ENCODE data around the gene NDUFB4.

The NDUFB4 gene

DNA sequence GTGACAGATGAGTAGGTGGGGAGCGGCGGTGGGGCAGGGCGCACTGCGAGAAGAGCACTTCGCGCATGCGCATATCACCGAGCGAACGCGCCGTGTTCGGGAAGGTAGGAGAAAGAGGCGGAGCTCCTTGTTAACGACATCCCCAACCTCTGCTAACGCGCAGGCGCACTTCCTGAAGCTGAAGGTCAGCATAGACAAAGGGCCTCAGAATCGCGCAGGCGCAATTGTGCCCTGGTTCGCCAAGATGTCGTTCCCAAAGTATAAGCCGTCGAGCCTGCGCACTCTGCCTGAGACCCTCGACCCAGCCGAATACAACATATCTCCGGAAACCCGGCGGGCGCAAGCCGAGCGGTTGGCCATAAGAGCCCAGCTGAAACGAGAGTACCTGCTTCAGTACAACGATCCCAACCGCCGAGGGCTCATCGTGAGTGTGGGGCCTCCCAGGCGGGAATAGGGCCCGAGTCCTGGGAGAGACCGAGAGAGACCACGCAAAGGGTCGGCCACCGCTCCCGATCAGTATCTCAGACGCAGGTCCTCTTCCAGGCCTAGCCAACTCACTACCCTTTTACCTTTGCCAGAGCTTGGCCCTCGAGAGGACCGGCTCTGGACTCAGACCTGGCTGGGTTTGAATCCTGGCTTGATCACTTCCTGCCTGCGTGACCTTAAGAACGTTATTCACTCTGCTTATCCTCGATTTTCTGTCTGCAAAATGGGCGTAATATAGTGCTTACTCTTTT is at the start of gene NDUFB4:
Gene NDUFB4 (plus strand): TSS at position 221 of the 737 bp plus-strand sequence. CDS start 24 bp downstream, at position 245.
- DNase-seq (ENCODE audit: low spot score): peak; percentile 97

DNA sequence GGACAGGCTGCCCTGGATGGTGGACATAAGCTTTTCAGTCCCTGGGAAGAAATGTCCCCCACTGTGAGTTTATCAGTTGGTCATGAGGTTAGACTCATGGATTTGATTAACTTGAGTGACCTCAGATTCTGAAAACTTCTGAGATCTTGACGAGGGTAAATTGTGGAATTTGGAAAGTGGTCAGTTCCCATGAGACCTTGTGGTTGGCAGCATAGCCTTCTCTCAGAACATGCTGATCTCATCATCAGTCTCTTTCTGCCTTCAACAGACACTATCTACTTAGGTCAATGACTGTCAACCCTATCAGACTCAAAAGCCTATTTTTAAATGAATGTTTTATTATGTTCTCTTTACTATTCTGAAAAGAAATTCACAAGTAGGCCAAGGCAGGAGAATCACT is 45.6 kb upstream of the NDUFB4 start:
- no peak for DNase-seq (ENCODE audit: low spot score)

DNA sequence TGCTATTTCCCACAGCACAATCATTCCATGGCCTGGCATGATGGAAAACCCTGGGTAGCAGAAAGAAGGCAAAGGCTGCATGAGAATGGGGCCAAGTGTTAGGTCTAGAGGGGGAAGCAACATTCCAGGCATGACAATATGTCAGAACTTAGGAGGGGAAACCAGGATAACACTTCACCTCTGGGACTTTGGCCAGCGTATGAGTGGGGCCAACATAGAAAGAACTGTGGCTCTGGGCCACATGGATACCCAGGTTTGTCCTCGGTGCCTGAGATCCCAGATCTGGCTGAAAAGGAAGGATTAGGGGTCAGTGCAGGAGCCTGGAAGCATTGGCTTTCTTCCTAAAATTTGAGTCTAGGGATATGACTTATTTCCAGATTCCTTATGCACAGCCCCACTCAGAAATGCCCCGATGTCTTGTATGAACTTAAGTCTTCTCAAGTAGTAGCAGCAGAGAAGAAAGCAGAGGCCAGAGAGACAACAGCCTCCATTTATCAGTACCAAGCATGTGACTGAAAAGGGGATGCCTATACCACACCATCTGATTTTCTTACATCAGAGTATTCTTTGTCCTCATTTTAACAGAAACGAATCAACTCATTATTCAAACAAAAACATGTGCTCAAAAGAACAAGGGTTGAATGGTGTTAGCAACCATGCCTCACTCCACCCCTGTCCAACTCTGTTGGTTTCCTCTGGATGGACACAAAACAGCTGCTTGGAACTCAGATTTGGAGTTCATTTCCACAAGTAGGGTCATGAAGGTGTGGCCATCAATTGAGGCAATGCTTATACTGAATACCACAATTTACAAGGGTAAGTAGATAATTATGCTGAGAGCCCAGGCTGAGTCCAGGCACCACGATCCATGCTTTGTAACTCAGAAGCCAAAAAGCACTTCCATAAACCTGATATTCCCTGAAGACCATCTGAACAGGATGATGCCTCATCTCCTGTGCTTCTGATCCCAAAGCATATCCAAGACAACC is 43.7 kb upstream of the NDUFB4 start:
- no peak for DNase-seq (ENCODE audit: low spot score)

DNA sequence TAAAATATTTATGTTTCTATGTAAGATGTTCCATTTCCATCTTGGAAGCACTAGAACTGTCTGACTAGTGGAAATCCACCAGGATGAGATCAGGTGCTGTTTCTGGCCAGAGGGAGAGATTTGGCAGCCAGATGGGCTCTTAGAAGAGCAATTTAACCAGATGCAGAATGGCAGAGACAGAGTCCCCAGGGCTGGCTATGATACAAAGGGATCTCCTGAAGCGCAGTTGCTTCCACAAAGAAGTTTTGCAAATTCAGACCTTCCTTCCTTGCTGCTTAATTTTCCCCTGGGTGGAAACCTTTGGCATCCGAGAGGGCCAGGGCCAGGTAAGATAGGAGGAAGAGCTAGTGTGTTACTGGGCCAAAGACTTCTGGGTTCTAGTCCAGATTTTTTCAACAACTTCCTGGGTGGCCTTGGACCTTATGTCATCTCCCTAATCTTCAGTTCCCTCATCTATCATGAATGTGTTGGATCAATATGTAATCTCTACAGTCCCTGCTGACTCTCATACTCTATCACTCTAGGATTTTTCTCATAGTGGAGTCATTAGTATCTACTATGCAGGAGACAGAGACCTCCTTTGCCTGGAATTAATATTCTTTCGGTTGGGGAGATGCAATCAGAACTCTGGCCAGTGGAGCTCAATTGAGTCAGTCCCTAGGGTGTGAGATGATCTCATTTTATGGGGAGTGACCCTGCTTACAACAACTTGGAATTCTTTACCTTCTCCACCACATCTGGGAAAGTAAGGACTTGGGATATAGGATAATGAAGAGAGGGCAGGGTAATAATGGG is 41.1 kb upstream of the NDUFB4 start:
- DNase-seq (ENCODE audit: low spot score): no peak

DNA sequence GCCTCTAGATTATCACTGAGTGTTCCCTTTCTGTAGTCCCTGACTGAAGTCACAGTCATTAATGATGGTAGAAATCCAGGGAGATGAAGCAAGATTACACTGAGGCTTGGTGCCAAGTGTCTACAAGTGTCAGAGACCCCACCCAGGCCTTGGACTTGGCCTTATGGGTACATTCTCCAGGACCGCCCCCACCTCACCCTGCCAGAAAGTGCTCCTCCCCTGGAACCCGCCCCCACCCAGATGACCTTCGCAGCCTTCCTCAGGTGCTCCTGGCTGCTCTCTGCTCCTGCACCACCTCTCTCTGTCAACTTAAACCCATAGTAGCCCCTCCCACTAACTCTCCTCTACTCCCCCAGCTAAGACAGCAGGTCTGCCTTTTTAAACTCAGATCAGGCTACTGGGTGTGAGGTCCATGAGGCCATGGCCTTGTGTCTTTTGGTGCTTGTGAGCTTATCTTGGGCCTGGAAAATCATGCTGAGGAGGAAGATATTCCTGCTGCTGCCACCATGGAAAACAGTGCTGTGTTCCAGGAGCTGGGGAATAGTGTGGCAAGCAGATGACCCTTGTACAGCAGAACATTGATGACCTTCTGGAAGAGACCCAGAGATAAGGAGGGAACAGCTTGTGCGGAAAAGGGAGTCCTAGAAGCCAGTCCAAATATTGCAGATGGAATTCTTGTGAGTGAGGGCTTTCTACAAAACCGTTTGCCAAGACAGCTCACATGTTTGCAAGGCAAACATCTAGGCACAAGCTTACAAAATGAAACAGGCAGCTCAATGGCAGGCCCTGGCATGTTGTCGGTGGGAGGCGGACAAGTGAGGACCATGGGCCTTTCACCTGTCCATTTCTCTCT is 40.3 kb upstream of the NDUFB4 start:
- DNase-seq (ENCODE audit: low spot score): no peak

DNA sequence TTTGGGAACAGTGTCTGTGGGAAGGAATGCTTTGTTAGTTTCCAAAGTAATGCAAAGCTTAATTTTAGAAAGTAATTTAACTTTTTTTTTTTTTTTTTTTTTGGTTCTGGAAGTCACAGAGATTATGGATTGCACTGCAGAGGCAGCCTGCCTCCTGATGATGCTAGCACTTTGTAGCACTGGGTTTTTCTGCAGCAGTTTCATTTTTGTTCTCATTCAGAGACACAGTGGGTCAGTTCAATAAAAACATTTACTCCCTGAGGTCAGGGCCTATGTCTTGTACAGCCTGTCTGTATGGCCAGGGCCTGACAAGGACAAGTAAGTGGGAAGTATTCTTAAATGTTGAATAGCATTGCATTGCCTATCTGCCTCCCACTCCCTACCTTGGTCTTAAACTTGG is 39.0 kb upstream of the NDUFB4 start:
- no peak for DNase-seq (ENCODE audit: low spot score)

DNA sequence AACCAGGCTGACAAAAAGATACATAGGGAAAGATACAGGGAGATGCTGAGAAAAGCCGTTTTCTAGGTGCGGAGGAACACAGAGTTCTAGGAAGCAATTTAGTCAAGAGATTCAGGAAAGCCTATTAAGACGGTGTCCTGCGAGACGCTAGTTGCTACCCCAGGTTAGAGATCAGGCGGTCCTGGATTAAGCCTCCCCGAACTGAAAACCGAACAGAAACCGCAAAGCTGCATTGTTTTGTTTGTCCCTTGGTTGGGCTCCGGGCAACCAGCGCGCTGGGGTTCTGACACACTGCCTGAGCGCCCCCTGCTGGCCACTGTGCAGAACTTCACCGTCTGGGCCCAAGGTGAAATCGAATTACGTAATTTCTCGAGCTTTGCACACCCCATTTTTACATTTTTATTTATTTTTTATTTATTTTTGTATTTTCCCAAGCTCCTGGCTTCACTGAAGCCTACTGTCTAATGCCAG is 37.3 kb upstream of the NDUFB4 start:
- peak; percentile 93 for DNase-seq (ENCODE audit: low spot score)

DNA sequence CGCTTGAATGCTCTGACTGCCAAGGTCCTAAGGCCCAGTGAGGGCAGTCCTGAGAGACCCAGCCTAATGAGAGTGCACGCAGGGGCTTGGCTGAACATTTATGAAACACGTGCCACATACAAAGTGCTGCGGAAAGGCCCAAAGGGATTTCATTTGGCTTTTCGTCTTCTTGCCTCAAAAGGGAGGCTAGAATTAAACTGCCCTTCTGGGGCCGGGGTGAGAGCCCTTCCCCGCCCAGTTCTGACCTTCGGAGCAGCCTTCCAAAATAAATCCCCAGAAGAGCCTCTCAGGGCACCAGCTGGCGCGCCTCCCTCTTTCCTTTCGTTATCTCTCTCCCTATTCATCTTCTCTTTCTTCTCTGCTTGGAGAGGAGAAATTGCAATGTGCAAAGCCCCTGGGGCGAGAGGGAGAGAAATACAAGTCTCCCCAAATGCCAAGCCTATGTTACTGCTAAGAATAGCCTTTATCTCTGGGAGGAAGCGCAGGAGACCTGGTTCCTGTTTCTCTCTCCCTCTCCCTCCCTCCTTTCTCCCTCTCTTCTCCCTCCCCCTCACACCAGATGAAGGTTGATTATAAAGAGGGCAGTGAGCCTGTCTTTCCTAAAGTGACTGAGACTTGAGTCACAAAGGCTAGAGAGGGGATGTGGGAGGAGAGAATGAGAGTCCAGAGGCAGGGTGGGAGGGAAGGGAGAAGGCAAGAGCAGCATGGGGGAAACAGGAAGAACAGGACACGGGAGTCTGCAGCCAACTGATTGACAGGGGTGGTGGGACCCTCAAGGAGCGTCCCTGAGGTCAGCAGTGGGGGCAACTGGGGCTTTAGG is 36.7 kb upstream of the NDUFB4 start:
- DNase-seq (ENCODE audit: low spot score): no peak

DNA sequence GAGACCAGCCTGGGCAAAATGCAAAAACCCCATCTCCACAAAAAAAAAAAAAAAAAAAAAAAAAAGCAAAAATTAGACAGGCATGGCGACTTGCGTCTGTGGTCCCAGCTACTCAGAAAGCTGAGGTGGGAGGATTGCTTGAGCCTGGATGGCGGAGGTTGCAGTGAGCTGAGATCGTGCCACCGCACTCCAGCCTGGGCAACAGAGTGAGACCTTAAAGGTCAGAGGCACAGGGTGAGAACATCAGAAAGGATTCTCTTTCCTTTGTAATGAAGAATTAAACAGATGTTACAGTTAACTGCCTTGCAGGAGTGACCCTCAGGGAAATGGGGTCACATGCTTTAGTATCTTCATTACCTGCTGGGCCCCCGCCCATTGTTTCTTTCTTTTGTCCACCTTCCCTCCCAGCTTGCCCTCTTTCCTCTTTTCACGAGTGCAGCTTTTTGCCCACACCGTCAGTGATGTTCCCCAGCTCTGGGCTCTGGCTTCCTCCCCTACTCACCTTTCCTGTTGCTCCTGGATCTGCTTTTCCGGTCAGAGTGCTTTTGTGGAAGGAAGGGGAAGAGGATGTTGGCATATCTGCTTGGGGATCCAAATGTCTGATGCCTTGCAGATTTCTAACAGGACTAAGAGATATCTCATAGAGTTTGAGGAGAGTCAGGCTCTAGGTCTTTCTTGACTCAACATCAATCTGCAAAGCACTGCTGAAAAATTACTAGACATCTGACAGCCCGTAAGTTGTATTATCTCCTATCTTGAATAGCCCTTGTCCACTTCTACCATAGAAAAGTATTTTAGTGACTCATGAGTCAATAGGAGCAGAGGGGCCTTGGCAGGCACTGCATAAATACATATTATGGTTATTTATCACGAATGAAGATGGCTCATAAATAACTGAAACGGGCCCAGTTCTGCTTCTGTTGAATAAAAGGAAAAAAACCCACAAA is 35.6 kb upstream of the NDUFB4 start:
- DNase-seq (ENCODE audit: low spot score): no peak

DNA sequence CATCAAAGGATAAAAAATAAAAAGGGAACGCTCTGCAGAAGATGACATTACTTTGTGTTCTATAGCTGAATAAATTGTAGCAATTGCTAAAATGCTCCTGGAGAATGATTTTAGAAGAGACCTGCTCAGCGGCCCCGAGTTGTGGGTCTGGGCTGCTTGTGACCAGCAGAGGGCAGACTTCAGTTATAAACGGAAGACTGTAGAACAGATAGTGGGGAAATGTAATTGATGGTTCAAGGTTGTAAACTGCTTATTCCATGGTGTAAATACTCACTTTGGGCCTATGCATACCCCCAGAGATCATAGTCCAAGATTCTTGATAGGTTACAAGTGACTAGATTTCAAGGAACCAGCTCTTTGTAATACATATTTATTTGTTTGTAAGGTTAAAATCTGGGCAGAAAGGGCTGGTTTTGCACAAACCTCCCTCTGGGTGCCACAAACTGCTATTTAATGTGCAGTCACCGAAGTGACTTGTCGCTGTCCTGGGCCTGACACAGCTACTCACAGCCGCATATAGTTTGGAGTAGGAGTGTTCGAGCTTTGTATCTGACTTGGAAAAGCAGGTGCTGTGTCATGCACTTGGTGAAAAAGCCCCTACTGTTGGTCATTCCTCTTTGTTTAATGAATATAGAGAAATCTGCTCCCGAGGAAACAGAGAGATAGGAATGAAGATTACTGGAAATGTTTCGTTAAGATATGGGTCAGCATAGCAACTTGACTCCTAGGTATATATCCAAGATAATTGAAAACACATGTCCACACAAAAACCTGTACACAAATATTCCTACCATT is 34.7 kb upstream of the NDUFB4 start:
- DNase-seq (ENCODE audit: low spot score): peak; percentile 81

DNA sequence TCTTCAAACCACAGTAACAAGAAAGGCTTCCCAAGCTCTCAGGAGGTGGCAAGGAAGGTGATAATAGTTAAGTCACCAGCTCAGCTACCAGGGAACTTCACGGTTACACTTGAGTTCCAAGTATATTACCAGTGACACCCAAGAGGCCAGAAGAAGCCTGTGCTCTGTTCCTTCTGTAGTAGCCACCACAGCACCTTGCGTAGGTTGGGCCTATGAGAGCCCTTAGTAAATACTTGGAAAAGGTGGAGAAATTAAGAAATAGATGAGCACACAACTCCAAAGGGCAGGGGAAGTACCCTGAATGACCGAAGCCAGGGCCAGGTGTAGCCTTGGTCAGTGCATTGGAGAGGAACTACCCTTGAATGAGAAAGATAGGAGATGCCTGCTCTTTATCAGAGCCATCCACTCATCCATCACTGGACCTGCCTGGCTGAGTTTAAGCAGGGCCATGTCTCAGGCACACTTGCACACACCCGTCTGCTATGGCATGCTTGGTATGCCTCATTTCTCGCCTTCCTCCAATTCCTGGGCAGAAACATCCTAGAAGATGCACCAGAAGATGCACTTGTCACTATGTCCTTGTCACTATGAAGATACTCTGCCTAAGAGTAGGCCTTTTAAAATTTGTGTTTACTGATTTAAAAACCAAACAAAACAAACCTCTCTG is 32.6 kb upstream of the NDUFB4 start:
- no peak for DNase-seq (ENCODE audit: low spot score)

DNA sequence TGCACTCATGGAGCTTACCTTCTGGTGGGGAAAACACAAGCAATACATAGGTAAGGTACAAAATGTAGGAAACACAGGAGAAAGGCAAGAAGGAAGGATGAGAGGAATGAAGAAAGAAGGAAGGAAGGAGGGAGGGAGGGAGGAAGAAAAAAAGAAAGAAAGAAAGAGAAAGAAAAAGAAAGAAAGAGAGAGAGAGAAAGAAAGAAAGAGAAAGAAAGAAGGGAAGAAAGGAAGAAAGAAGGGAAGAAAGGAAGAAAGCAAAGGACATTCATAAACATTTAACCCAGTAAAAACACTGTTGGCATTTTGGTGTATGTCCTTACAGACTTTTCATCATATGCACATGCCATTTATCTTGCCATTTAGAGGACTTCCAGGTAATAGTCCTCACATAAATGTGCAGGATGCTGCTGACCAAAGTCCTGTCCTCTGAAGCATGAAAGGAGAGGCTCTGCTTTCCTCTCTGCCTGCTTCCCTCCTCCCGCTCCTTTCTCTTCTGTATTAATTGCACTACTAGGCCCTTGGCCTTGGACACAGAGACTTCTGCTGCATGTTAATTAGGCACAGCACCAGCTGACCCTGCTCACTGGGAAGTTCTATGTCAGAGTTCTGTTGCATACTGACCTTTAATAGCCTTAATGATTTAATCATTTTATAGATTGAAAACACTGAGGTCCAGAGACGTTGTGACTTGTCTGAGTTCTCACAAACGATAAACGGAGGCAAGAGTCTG is 29.7 kb upstream of the NDUFB4 start:
- DNase-seq (ENCODE audit: low spot score): no peak

DNA sequence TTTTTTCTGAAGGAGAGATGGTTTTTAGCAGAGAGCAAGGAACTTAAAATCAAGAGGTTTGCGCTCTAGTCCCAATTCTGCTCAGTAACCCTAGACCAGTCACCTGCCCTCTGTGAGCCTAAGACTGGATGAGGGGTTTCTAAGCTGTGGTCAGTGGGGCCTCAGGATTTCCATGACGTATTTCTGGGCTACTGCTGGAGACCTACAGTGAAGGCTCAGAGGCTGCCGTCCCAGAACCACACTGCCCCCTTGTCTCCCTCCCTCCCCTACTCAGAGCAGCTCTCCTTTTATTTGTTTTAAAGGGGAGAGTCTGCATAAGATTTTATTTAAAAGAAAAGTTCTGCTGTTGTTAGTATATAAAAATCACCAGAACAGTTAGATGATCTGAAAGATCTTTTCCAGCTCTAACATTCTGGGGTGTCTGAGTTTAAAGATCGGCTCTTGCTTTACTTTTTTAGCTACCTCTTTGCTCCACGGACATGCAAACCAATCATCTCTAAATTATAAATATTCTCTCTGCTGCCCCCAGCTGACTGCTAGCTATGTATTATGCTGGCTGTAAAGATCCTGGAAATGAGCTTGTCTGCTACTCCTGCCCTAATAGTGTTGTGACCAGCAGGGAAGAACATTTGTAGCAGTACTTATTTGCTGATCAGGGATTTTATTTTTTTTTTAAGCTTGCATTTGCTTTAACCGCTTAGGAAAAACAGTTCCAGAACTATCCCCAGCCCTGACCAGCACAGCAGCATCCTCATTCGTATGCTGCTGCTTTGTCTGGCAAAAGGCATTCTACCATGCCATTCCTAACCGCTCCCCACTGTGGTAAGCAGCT is 28.6 kb upstream of the NDUFB4 start:
- DNase-seq (ENCODE audit: low spot score): peak; percentile 17

DNA sequence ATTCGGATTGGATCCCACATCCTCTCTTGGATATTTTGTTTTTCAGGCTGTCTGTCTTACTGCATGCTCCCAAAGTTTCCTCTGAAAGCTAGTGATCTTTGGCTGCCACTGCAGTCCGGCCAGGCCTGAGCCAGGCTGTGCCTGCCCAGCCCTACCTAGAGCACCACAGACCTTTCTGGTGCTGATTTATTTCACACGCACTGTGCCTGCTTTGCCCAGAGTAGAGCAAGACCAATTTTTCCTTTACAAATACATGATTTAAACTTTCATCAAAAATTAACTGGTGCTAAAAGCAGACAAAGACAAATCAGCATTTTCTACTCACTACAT is 28.0 kb upstream of the NDUFB4 start:
- DNase-seq (ENCODE audit: low spot score): no peak

DNA sequence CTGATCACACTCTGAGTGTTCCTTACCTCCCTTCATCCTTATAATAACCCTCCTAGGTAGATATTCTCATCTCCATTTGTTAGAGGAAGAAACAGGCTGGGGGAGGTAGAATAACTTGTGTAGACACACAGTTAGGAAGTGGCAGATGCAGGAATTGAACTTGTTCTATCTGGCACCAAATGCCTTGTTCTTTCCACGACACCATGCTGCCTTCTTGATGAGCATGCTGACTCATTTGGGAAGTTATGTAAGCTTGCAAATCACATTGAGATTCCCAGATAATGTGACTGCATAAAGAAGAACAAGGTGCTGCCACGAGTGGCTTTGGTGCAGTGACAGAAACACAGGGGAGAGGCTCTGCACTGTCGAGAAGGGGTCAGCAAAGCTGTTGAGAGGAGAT is 27.5 kb upstream of the NDUFB4 start:
- DNase-seq (ENCODE audit: low spot score): no peak

Measured in CD4-positive, alpha-beta T cell treated with Interleukin-2 at 100 ng/mL for 4 hours (primary cell).